Measurements from ENCODE around the gene PPP3R1.

Gene PPP3R1

GRCh38 chr2:68284896-68285295 lies 32.6 kb upstream of the PPP3R1 start:
- Histone ChIP-seq H3K27ac (no peak overlapping the region), H3K4me3 (no peak overlapping the region), H3K4me1 (peaks cover 0 to 5% (median 2%) of the 10 kb centered on the region in 4 donors), H3K36me3 (no peaks in the 10 kb centered on the region), H3K27me3 (no peaks in the 10 kb centered on the region), H3K9me3 (no peaks in the 10 kb centered on the region)
- peak in 1 of 2 donors; percentile 36 for DNase-seq
- intact Hi-C loops (cut with DNase I; ENCODE audit: low total_unique reads): loop anchor here (10.0 kb wide), 1 partner anchor 90 kb away; no protein-coding TSS in a partner anchor
- TF ChIP-seq CTCF (IDR thresholded peaks at IDR 0.05): no peak

- Histone ChIP-seq H3K27ac (no peak overlapping the region), H3K4me3 (no peak overlapping the region), H3K36me3 (no peaks in the 10 kb centered on the region), H3K27me3 (no peaks in the 10 kb centered on the region), H3K9me3 (no peaks in the 10 kb centered on the region), H3K4me1 (peaks cover 0 to 5% (median 2%) of the 10 kb centered on the region in 4 donors)
- intact Hi-C loops (cut with DNase I; ENCODE audit: low total_unique reads): loop anchor here (10.0 kb wide), 1 partner anchor 89 kb away; no protein-coding TSS in a partner anchor
- TF ChIP-seq CTCF (IDR thresholded peaks at IDR 0.05): no peak
- no peak for DNase-seq
Measured at GRCh38 chr2:68283419-68283812, 31.1 kb upstream of the PPP3R1 start.

- H3K4me1 ChIP-seq: peaks cover 0 to 5% (median 2%) of the 10 kb centered on the region in 4 donors
- no peak overlapping the region for H3K4me3 ChIP-seq
- H3K27me3 ChIP-seq: no peaks in the 10 kb centered on the region
- H3K36me3 ChIP-seq: no peaks in the 10 kb centered on the region
- no peaks in the 10 kb centered on the region for H3K9me3 ChIP-seq
- intact Hi-C loops (cut with DNase I; ENCODE audit: low total_unique reads): loop anchor here (10.0 kb wide), 1 partner anchor 88 kb away; no protein-coding TSS in a partner anchor
- no peak overlapping the region for H3K27ac ChIP-seq
- TF ChIP-seq CTCF (IDR thresholded peaks at IDR 0.05): peak; percentile 65 to 67
- DNase-seq: no peak
Measured at GRCh38 chr2:68282811-68283418, 30.6 kb upstream of the PPP3R1 start.

GRCh38 chr2:68280796-68281195 lies 28.5 kb upstream of the PPP3R1 start:
- H3K27me3 ChIP-seq: no peaks in the 10 kb centered on the region
- intact Hi-C loops (cut with DNase I; ENCODE audit: low total_unique reads): loop anchor here (10.0 kb wide), 1 partner anchor 86 kb away; no protein-coding TSS in a partner anchor

GRCh38 chr2:68280348-68280747 lies 28.0 kb upstream of the PPP3R1 start:
- Histone ChIP-seq H3K4me3 (no peak overlapping the region), H3K9me3 (no peaks in the 10 kb centered on the region), H3K27me3 (no peaks in the 10 kb centered on the region), H3K4me1 (peaks cover 0 to 5% (median 0%) of the 10 kb centered on the region in 4 donors), H3K27ac (no peak overlapping the region), H3K36me3 (no peaks in the 10 kb centered on the region)
- no peak for TF ChIP-seq CTCF (IDR thresholded peaks at IDR 0.05)
- intact Hi-C loops (cut with DNase I; ENCODE audit: low total_unique reads): loop anchor here (10.0 kb wide), 1 partner anchor 86 kb away; no protein-coding TSS in a partner anchor
- no peak for DNase-seq

More at GRCh38 chr2:68280796-68281195, 28.5 kb upstream of the PPP3R1 start:
- Histone ChIP-seq H3K4me1 (peaks cover 0 to 5% (median 0%) of the 10 kb centered on the region in 4 donors), H3K36me3 (no peaks in the 10 kb centered on the region), H3K4me3 (no peak overlapping the region), H3K9me3 (no peaks in the 10 kb centered on the region), H3K27ac (no peak overlapping the region)
- no peak for TF ChIP-seq CTCF (IDR thresholded peaks at IDR 0.05)
- DNase-seq: no peak
